IPS DF 4.7 (cell line): Measurements from ENCODE around the gene SAMD4A.

Experiments
- DNase-seq: peaks from one replicate; pipeline ENCODE4 v3.0.0-alpha.2; 2013; ENCODE audit warnings: low spot score; ENCODE audit errors: extremely low read depth

The SAMD4A gene

DNA sequence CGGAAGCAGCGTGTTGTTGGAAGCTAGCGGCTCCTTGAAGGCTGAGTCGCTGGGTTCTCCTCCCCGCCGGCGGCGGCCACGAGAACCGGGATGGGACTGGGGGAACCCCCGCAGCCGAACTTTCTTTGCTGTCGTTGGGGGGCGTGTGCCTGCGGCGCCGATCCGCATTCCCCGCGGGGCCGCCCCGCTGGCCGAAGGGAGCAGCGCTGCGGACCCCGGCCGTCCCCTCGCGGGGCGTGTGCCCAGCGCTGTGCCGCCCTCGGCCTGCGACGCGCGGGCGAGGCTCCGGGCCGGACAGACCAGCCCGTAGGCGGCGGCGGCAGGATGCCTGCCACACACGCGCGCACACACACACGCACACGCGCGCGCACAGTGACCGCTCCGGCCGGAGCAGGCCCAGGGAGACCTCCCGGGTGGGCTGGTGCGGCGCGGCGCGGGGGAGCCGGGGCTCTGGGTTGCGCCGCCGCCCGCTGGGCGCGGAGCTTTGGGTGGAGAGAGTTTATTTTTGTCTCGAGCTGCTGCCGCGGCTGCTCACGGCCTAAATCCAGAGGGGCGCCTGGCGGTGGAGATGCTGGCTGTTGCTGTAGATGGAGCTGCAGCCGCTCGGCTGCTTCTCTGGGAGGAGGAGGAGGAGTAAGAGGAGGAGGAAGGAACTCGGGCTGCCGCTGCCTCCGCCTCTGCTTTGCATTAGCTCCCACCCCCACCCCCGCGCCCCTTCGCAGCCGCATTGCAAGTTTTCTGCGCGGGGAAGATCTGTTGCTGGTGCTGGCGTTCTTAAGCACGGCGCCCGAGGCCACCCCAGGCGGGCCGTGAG, at the start of gene SAMD4A:
TSS of gene SAMD4A (plus strand) at position 719 of the 814 bp plus-strand sequence. CDS start 789 bp downstream, outside the sequence.
- DNase-seq = no peak

- no peak for DNase-seq
These were observed 42.5 kb upstream of the SAMD4A start for GRCh38 chr14:54524410-54524809.

DNA sequence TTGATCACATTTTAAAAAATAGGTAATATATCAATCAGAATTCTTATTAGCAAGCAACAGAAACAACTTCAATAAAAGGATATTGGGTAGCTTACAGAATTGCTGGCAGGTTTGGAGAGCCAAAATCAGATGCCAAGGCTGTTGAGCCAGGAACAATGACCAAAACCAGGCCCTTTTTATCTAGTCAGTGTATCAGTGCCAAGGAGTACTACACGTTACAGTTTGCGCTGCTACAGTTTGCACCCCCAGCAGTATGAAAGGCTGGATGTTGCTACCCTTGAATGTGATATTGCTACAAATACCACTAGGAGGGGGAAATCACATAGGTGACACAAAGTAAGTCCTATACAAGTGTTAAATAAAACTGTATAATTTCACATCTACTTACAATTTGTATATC, 38.0 kb upstream of the SAMD4A start:
- no peak for DNase-seq

- no peak for DNase-seq
These were observed 37.1 kb upstream of the SAMD4A start for GRCh38 chr14:54529811-54530210.

GRCh38 chr14:54532111-54533012, 34.6 kb upstream of the SAMD4A start:
- no peak for DNase-seq

- no peak for DNase-seq
These were observed 33.8 kb upstream of the SAMD4A start for GRCh38 chr14:54533100-54533499.

DNA sequence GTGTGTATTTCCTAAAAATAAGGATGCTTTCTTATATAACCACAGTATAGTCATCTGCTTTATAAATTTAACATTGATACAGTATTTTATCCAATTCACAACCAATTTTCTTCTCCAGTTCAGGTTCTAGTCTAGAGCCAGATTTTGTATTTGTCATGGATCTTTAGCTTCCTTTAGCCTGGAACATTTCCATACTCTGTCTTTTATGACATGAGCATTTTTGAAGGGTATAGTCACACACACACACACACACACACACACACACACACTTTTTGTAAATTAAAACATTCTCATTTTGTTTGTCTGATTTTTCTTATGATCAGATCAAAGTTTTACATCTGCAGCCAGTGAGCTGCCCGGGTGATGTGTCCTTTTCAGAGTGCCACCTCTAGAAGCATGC, 31.8 kb upstream of the SAMD4A start:
- no peak for DNase-seq

- DNase-seq = no peak
These were observed 31.3 kb upstream of the SAMD4A start for GRCh38 chr14:54535646-54536045.

DNA sequence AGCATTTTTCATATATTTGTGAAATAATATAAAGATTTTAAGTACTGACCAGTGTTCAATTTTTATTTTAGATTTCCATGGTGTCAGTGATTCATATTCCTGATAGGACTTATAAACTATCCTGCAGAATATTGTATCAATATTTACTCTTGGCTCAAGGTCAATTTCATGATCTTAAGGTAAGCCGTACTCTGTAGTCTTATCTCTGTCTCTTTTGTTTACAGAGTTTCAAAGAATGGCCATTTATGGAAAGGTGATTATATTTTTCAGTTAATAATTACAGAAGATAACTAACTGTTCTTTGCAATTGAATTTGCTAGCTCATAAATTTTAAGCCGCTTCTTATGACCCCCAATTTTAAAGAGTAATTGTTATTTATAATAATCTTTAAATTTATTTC, 29.3 kb upstream of the SAMD4A start:
- DNase-seq = no peak

DNA sequence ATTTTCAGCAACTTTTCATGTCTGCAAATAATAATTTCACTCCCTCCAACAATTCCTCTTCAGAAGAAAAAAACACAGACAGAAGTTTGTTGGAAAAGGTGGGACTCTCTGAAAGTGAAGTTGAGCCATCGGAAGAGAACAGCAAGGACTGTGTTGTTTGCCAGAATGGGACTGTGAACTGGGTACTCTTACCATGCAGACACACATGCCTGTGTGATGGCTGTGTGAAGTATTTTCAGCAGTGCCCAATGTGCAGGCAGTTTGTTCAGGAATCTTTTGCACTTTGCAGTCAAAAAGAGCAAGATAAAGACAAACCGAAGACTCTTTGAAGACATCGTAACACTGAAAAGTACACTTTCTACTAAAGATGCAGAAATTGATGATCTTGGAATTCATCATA, 28.9 kb upstream of the SAMD4A start:
- DNase-seq = no peak

GRCh38 chr14:54547583-54547982, 19.3 kb upstream of the SAMD4A start:
- no peak for DNase-seq

GRCh38 chr14:54548491-54548890, 18.4 kb upstream of the SAMD4A start:
- DNase-seq = no peak

- no peak for DNase-seq
These were observed 17.1 kb upstream of the SAMD4A start for GRCh38 chr14:54549862-54550261.

GRCh38 chr14:54550514-54550913, 16.4 kb upstream of the SAMD4A start:
- no peak for DNase-seq

DNA sequence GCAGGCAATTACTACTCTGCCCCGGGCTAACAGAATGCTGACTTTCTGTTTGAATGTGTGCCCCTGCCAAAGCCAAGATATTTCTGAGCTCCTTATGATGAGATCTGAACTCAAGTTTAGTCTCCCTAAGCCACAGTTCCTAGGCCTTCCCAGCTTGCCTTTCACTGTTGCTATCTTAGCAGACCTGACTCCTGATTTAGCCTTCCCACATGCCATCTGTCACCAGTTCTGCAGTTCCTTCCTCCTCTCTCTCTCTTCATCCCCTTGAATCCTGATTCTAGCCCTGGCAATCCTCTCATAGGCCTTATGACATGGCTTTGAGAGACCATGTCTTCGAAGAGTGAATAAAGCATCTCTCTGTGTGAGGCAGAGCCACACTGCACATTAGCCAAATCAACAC, 12.5 kb upstream of the SAMD4A start:
- DNase-seq = no peak

DNA sequence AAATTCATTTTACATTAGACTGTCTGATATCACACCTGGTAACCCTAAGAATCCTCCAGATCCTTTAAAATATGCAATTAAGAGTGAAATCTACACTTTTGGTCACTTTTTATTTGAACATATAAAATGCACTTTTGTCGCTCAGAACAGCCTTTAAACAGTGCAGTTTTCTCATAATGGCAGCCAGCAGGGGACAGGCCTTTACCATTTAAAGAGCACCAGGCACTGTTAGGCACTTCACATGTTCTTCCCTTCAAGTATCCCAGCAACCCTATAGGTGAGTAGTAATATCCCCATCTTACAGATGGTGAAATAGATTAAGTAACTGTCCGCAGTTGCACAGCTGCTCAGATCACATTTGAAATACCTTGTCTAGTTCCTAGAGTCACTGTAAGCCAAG, 11.3 kb upstream of the SAMD4A start:
- DNase-seq = no peak

DNA sequence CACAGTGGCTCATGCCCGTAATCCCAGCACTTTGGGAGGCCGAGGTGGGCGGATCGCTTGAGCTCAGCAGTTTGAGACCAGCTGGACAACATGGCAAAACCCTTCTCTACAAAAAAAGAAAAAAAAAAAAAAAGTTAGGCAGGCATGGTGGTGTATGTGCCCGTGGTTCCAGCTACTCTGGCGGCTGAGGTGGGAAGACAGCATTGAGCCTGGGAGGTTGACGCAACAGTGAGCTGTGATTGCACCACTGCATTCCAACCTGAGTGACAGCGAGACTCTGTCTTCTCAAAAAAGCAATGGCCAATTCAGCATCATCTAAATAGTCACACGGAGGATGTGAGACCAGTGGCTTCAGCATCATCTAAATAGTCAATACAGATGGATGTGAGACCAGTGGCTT, 10.4 kb upstream of the SAMD4A start:
- no peak for DNase-seq

DNA sequence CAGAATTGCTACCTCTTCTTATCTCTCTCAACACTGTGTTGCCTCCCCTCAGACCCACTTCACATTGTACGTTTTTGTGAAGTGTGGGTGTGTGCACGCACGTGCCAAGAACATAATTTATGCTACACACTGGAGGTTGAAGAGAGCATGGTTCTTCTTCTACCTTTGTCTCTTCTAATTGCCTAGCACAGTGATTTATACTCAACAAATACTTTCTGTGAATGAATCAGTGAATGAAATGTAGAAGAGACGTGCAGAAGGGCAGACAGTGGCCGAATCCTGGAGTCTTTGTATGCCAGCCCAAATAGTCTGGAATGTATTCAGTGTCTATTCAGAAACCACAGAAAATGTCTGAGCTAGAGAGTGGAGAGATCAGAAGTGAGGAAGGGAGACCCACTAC, 4.6 kb upstream of the SAMD4A start:
- no peak for DNase-seq

- DNase-seq = no peak
These were observed 2.7 kb upstream of the SAMD4A start for GRCh38 chr14:54564071-54564867.

GRCh38 chr14:54564868-54565784, 1.8 kb upstream of the SAMD4A start:
- no peak for DNase-seq
